ENCODE data around the gene CEACAM19. TPM values are rescaled to one million over a fixed set of nuclear protein-coding genes. Genes with fewer than 3 reads are reported as not detected.
"Not testable (repeated sequence)": the region's sequence is repeated elsewhere in the genome, so short reads cannot be mapped to it uniquely, and the experiment has no call there.

Gene CEACAM19
- total and polyA plus RNA-seq, 2 donors (not counting 1 experiment from before 2014, with no cell fraction given), result 7.8 to 9.9 TPM

DNA sequence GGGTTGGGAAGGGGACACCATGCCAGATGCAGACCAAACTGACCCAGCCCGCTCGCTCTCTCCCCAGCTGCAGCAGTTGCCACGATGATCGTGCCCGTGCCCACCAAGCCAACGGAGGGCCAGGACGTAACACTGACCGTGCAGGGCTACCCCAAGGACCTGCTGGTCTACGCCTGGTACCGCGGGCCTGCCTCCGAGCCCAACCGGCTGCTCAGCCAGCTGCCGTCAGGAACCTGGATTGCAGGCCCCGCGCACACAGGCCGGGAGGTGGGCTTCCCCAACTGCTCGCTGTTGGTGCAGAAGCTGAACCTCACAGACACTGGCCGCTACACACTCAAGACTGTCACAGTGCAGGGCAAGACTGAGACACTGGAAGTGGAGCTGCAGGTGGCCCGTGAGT is 36.5 kb downstream of the CEACAM19 start:
- TF ChIP-seq EZH2 (IDR thresholded peaks at IDR 0.05; ENCODE audit: low read length, missing control alignments) (no peak), CTCF (conservative IDR thresholded peaks at IDR 0.05 in 1 of 2, IDR thresholded peaks at IDR 0.05 in 1 of 2; ENCODE audit: low read depth in 1 of 2, low read length in 2 of 2) (no peak)
- no peak overlapping the region for H3K4me3 ChIP-seq (replicated peaks in 1 of 4; ENCODE audit: control extremely low read depth in 1 of 4, insufficient read depth in 1 of 4, low read depth in 3 of 4, low read length in 4 of 4)

DNA sequence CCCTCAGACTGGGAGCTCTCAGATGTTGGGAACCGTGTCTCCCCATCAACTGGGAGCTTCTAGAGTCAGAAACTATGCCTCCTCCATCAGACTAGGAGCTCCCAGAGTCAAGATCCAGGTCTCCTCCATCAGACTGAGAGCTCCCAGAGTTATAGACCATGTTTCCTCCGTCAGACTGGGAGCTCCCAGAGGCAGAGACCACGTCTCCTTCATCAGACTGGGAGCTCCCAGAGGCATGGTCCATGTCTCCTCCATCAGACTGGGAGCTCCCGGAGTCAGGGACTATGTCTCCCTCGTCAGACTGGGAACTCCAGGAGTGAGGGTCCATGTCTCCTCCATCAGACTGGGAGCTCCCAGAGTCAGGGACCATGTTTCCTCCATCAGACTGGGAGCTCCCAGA is 37.7 kb downstream of the CEACAM19 start:
- H3K9me3 ChIP-seq (ENCODE audit: control insufficient read depth, insufficient read depth, low read depth, low read length), result no peaks in the 10 kb centered on the region
- H3K4me2 ChIP-seq (ENCODE audit: extremely low read depth, insufficient read depth, low read length), result no peak overlapping the region
- no peak for DNase-seq (ENCODE audit: low read depth in 2 of 2)
- no peaks in the 10 kb centered on the region for H3K36me3 ChIP-seq (ENCODE audit: control insufficient read depth, insufficient read depth, low read length)
- no peaks in the 10 kb centered on the region for H4K20me1 ChIP-seq (ENCODE audit: control insufficient read depth, extremely low read depth, insufficient read depth, low read length)
- no peak overlapping the region for H3K4me3 ChIP-seq (replicated peaks in 1 of 4; ENCODE audit: control extremely low read depth in 1 of 4, insufficient read depth in 1 of 4, low read depth in 3 of 4, low read length in 4 of 4)
- no peaks in the 10 kb centered on the region for H3K27me3 ChIP-seq (ENCODE audit: control insufficient read depth, insufficient read depth, low read length)
- no peak overlapping the region for H3K9ac ChIP-seq (ENCODE audit: insufficient read depth, low read length)
- TF ChIP-seq CTCF (conservative IDR thresholded peaks at IDR 0.05 in 1 of 2, IDR thresholded peaks at IDR 0.05 in 1 of 2; ENCODE audit: low read depth in 1 of 2, low read length in 2 of 2) (no peak), EZH2 (IDR thresholded peaks at IDR 0.05; ENCODE audit: low read length, missing control alignments) (no peak)
- no peak overlapping the region for H2AFZ ChIP-seq (ENCODE audit: low read length)
- no peaks in the 10 kb centered on the region for H3K79me2 ChIP-seq (ENCODE audit: control insufficient read depth, insufficient read depth, low read length)
- H3K4me1 ChIP-seq (ENCODE audit: control insufficient read depth, extremely low read depth, insufficient read depth, low read length), result no peaks in the 10 kb centered on the region
- no peak overlapping the region for H3K27ac ChIP-seq (ENCODE audit: insufficient read depth, low read length)

More for the DNA sequence above, 36.5 kb downstream of the CEACAM19 start:
- H3K79me2 ChIP-seq (ENCODE audit: control insufficient read depth, insufficient read depth, low read length), result no peaks in the 10 kb centered on the region
- H3K9me3 ChIP-seq (ENCODE audit: control insufficient read depth, insufficient read depth, low read depth, low read length), result no peaks in the 10 kb centered on the region
- H3K36me3 ChIP-seq (ENCODE audit: control insufficient read depth, insufficient read depth, low read length), result no peaks in the 10 kb centered on the region
- no peaks in the 10 kb centered on the region for H3K4me1 ChIP-seq (ENCODE audit: control insufficient read depth, extremely low read depth, insufficient read depth, low read length)
- no peak for DNase-seq (ENCODE audit: low read depth in 2 of 2)
- H4K20me1 ChIP-seq (ENCODE audit: control insufficient read depth, extremely low read depth, insufficient read depth, low read length), result no peaks in the 10 kb centered on the region
- no peak overlapping the region for H3K4me2 ChIP-seq (ENCODE audit: extremely low read depth, insufficient read depth, low read length)
- no peak overlapping the region for H3K9ac ChIP-seq (ENCODE audit: insufficient read depth, low read length)
- H3K27me3 ChIP-seq (ENCODE audit: control insufficient read depth, insufficient read depth, low read length), result no peaks in the 10 kb centered on the region
- H3K27ac ChIP-seq (ENCODE audit: insufficient read depth, low read length), result no peak overlapping the region
- no peak overlapping the region for H2AFZ ChIP-seq (ENCODE audit: low read length)

GRCh38 chr19:44709434-44710266 is 38.4 kb downstream of the CEACAM19 start:
- H3K4me1 ChIP-seq (ENCODE audit: control insufficient read depth, extremely low read depth, insufficient read depth, low read length); DNase-seq (ENCODE audit: low read depth in 2 of 2); H3K27me3 ChIP-seq (ENCODE audit: control insufficient read depth, insufficient read depth, low read length); H3K9me3 ChIP-seq (ENCODE audit: control insufficient read depth, insufficient read depth, low read depth, low read length); H3K9ac ChIP-seq (ENCODE audit: insufficient read depth, low read length); H3K4me2 ChIP-seq (ENCODE audit: extremely low read depth, insufficient read depth, low read length); H4K20me1 ChIP-seq (ENCODE audit: control insufficient read depth, extremely low read depth, insufficient read depth, low read length); H3K4me3 ChIP-seq (replicated peaks in 1 of 4; ENCODE audit: control extremely low read depth in 1 of 4, insufficient read depth in 1 of 4, low read depth in 3 of 4, low read length in 4 of 4); H3K27ac ChIP-seq (ENCODE audit: insufficient read depth, low read length); H3K36me3 ChIP-seq (ENCODE audit: control insufficient read depth, insufficient read depth, low read length); H3K79me2 ChIP-seq (ENCODE audit: control insufficient read depth, insufficient read depth, low read length); H2AFZ ChIP-seq (ENCODE audit: low read length): not testable (repeated sequence)
